Suprapubic skin (tissue), 4 donors: ENCODE measurements around the gene STX8.

Source experiments
- EP300 ChIP-seq: sonication (generic); formaldehyde crosslinking; IDR thresholded peaks from one replicate; pipeline ENCODE4 v1.6.1; 2017; ENCODE audit warnings: antibody characterized with exemption
- POLR2AphosphoS5 ChIP-seq, 3 donors: sonication (generic); formaldehyde crosslinking; IDR thresholded peaks; one replicate each; pipeline ENCODE4 v1.6.1; 2017; ENCODE audit warnings: antibody characterized with exemption in 3 of 3
- TF ChIP-seq, protein P1 (sequence below), 2 donors: fragments of 200-600 bp in 1 of 2; fragments of 450-650 bp in 1 of 2; sonication (generic) in 1 of 2; IDR thresholded peaks; one replicate each; pipeline ENCODE4 v1.5.1; 2016 to 2019; ENCODE audit warnings: antibody characterized with exemption in 2 of 2, mild to moderate bottlenecking in 1 of 2, moderate library complexity in 1 of 2

DNA sequence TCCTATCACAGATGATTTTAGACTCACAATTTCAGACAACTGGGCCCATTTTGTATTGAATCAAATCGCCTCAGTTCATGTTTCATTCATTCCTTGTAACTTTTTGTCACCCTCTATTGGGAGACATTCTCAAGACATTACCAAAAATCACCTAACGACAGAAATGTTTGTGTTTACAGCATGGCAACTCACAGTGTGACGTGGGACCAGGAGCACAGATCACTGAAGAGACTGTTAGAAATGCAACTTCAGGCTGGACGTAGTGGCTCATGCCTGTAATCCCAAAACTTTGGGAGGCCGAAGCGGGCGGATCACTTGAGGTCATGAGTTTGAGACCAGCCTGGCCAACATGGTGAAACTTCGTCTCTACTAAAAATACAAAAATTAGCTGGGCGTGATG, 304.7 kb downstream of the STX8 start:
- TF ChIP-seq, protein P1, sequence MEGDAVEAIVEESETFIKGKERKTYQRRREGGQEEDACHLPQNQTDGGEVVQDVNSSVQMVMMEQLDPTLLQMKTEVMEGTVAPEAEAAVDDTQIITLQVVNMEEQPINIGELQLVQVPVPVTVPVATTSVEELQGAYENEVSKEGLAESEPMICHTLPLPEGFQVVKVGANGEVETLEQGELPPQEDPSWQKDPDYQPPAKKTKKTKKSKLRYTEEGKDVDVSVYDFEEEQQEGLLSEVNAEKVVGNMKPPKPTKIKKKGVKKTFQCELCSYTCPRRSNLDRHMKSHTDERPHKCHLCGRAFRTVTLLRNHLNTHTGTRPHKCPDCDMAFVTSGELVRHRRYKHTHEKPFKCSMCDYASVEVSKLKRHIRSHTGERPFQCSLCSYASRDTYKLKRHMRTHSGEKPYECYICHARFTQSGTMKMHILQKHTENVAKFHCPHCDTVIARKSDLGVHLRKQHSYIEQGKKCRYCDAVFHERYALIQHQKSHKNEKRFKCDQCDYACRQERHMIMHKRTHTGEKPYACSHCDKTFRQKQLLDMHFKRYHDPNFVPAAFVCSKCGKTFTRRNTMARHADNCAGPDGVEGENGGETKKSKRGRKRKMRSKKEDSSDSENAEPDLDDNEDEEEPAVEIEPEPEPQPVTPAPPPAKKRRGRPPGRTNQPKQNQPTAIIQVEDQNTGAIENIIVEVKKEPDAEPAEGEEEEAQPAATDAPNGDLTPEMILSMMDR (IDR thresholded peaks at IDR 0.05): no peak
- no peak for TF ChIP-seq POLR2AphosphoS5 (IDR thresholded peaks at IDR 0.05)
- no peak for TF ChIP-seq EP300
